ENCODE data around the gene H2BK1.

DNA sequence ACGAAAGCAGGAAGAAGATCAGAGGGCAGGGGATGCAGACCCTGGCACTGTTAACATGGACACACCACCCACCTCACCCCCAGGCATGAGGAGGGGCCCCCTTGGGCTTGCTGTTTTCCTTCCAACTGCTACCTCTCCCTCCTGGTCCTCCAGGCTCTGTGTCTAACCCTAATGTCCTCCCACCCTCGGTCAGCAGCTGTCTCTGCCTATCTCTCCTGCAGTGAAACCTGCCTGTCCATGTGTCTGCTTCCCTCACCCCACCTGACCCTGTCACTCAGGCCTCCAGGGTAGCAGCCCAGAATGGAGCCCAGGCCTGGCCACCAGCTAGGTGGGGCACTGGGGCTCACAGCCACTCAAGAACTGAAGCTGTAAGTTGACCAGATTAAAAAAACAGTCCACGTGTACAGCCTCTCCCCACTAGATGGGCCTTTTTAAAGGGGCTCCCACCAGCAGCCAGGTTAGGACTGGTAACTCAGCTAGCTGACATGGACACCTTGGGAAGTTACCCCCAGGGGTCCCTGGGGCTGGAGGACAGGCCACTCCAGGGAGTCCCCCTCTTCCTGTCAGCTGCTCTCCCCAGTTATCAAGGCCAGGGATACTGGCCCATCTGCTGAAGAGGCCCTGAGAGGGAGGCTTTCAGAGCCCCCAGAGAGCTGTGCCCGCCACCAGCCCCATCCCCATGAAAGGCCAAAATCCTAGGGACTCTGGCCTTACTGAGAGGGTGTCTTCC, 36.7 kb upstream of the H2BK1 start:
- TF ChIP-seq CTCF (conservative IDR thresholded peaks at IDR 0.05 in 1 of 2, IDR thresholded peaks at IDR 0.05 in 1 of 2; ENCODE audit: low read depth in 1 of 2, low read length in 2 of 2) (no peak), EZH2 (IDR thresholded peaks at IDR 0.05; ENCODE audit: low read length, missing control alignments) (no peak)

Measured in fibroblast of lung (primary cell).